GM23338 (cell line): ENCODE data around the gene NCOR2. TPM values are rescaled to one million over a fixed set of nuclear protein-coding genes. Genes with fewer than 3 reads are reported as not detected.

Experiments
- ATAC-seq: fragments of 200-7000 bp; cut with Tn5 transposase; 3 replicates; pipeline ENCODE4 v1.9.1; 2020
- DNase-seq: peaks from one replicate; pipeline ENCODE4 v3.0.0-alpha.2; 2015; ENCODE audit warnings: low spot score
- H2AFZ ChIP-seq: fragments of 200-600 bp; sonication (generic); 2 replicates; pipeline ENCODE4 v1.8.0; 2016; ENCODE audit warnings: antibody characterized with exemption, mild to moderate bottlenecking, moderate library complexity
- H3F3A ChIP-seq: fragments of 200-600 bp; sonication (generic); replicated peaks from 2 replicates; pipeline ENCODE4 v1.8.0; 2017; ENCODE audit warnings: antibody characterized with exemption, mixed run types, low read depth
- H3K27ac ChIP-seq: fragments of 200-600 bp; sonication (generic); 2 replicates; pipeline ENCODE4 v1.6.1; 2016; ENCODE audit warnings: low read depth
- H3K27me3 ChIP-seq: fragments of 200-600 bp; sonication (generic); 2 replicates; pipeline ENCODE4 v1.8.0; 2016; ENCODE audit warnings: mild to moderate bottlenecking, mixed run types, moderate library complexity; ENCODE audit not compliant: insufficient read depth
- H3K36me3 ChIP-seq: fragments of 200-600 bp; sonication (generic); 2 replicates; pipeline ENCODE4 v1.8.0; 2016; ENCODE audit warnings: mild to moderate bottlenecking; ENCODE audit not compliant: insufficient read depth
- H3K4me1 ChIP-seq: fragments of 200-600 bp; sonication (generic); 2 replicates; pipeline ENCODE4 v1.8.0; 2016; ENCODE audit warnings: mild to moderate bottlenecking, moderate library complexity; ENCODE audit not compliant: insufficient read depth
- H3K4me2 ChIP-seq: fragments of 200-600 bp; sonication (generic); 2 replicates; pipeline ENCODE4 v1.7.1; 2017; ENCODE audit warnings: mixed run types
- H3K4me3 ChIP-seq: fragments of 200-600 bp; sonication (generic); 2 replicates; pipeline ENCODE4 v1.6.1; 2016; ENCODE audit warnings: mixed run types
- H3K79me2 ChIP-seq: fragments of 200-600 bp; sonication (generic); replicated peaks from 2 replicates; pipeline ENCODE4 v1.8.0; 2017; ENCODE audit warnings: mild to moderate bottlenecking; ENCODE audit not compliant: insufficient read depth
- H3K9me2 ChIP-seq: fragments of 200-600 bp; sonication (generic); 2 replicates; pipeline ENCODE4 v1.8.0; 2017; ENCODE audit not compliant: insufficient read depth
- H4K20me1 ChIP-seq: fragments of 200-600 bp; sonication (generic); replicated peaks from 2 replicates; pipeline ENCODE4 v1.8.0; 2017; ENCODE audit warnings: mild to moderate bottlenecking; ENCODE audit not compliant: insufficient read depth
- H3K27ac Mint-ChIP-seq: 2 replicates; pipeline ENCODE4 v1.8.0; 2020; ENCODE audit warnings: inconsistent platforms, mild to moderate bottlenecking, moderate library complexity, mixed read lengths
- H3K27me3 Mint-ChIP-seq: 3 replicates; pipeline ENCODE4 v1.8.0; 2022; ENCODE audit warnings: low read depth, mild to moderate bottlenecking, moderate library complexity, mixed read lengths, inconsistent platforms; ENCODE audit not compliant: insufficient read depth, poor library complexity
- H3K36me3 Mint-ChIP-seq: 3 replicates; pipeline ENCODE4 v1.8.0; 2021; ENCODE audit warnings: low read depth, mild to moderate bottlenecking, inconsistent platforms, moderate library complexity, mixed read lengths
- H3K4me1 Mint-ChIP-seq: 3 replicates; pipeline ENCODE4 v1.8.0; 2020; ENCODE audit warnings: mild to moderate bottlenecking, inconsistent platforms, mixed read lengths
- H3K4me3 Mint-ChIP-seq: 3 replicates; pipeline ENCODE4 v1.8.0; 2021; ENCODE audit warnings: moderate library complexity, mild to moderate bottlenecking, inconsistent platforms, mixed read lengths
- H3K9me3 Mint-ChIP-seq: 3 replicates; pipeline ENCODE4 v1.8.0; 2020; ENCODE audit warnings: moderate library complexity, mild to moderate bottlenecking, inconsistent platforms, mixed read lengths
- CREB1 ChIP-seq: fragments of 250-450 bp; sonication (Bioruptor Pico); IDR thresholded peaks from 2 replicates; pipeline ENCODE4 v1.5.0; 2020; ENCODE audit warnings: low read depth, mild to moderate bottlenecking, moderate library complexity
- EZH2phosphoT487 ChIP-seq: fragments of 200-600 bp; sonication (generic); IDR thresholded peaks from one replicate; pipeline ENCODE4 v1.8.1; 2018; ENCODE audit warnings: antibody characterized with exemption; ENCODE audit not compliant: unreplicated experiment
- JUNB ChIP-seq: IDR thresholded peaks from one replicate; pipeline ENCODE4 v1.6.1; 2016; ENCODE audit warnings: antibody characterized with exemption; ENCODE audit not compliant: unreplicated experiment
- NANOG ChIP-seq: IDR thresholded peaks from 2 replicates; pipeline ENCODE4 v1.6.1; 2016; ENCODE audit warnings: antibody characterized with exemption, borderline replicate concordance
- STAT1 ChIP-seq: IDR thresholded peaks from one replicate; pipeline ENCODE4 v1.6.1; 2016; ENCODE audit warnings: antibody characterized with exemption; ENCODE audit not compliant: unreplicated experiment
- ZNF114 ChIP-seq: fragments of 250-450 bp; sonication (Bioruptor Pico); IDR thresholded peaks from 2 replicates; pipeline ENCODE4 v1.5.0; 2020; ENCODE audit warnings: mild to moderate bottlenecking, moderate library complexity
- polyA plus RNA-seq: library from polyadenylated mRNA; unstranded; fragments of >200 nt; fragmentation: Nextera tagmentation; extraction: Ambion mirVana; gene quantifications from 2 replicates; pipeline ENCODE4 v1.2.1, GENCODE V29; 2016
- total RNA-seq: library from RNA; depleted of rRNA; stranded (reverse); fragments of >200 nt; shearing (Covaris generic); gene quantifications from 2 replicates; pipeline ENCODE4 v1.2.3, GENCODE V29; 2014
- TF ChIP-seq, protein P1 (sequence below): IDR thresholded peaks from 2 replicates; pipeline ENCODE4 v1.6.1; 2016; ENCODE audit warnings: antibody characterized with exemption
- TF ChIP-seq, protein P2 (sequence below): fragments of 250-450 bp; sonication (Bioruptor Pico); IDR thresholded peaks from 2 replicates; pipeline ENCODE4 v1.5.0; 2020; ENCODE audit warnings: mild to moderate bottlenecking, moderate library complexity

Gene NCOR2
- total and polyA plus RNA-seq, 2 experiments from 2014 or later: 69.6 to 190 TPM

GRCh38 chr12:124530637-124531263, 36.7 kb downstream of the NCOR2 start:
- peaks cover 31% of the 10 kb centered on the region for H4K20me1 ChIP-seq
- H3K27me3 Mint-ChIP-seq: peaks cover 19% of the 10 kb centered on the region
- H3K27ac Mint-ChIP-seq: peak overlapping the region; percentile 18; the same call in 1 of the 2 replicates
- H3K4me3 ChIP-seq: no peak overlapping the region
- H3K4me3 Mint-ChIP-seq: no peak overlapping the region
- no peak overlapping the region for H3K27ac ChIP-seq
- H3K36me3 Mint-ChIP-seq: peaks cover 40% of the 10 kb centered on the region
- no peaks in the 10 kb centered on the region for H3K36me3 ChIP-seq
- DNase-seq (no peak), ATAC-seq (no peak)
- H3K79me2 ChIP-seq: peaks cover 97% of the 10 kb centered on the region
- no peaks in the 10 kb centered on the region for H3K9me2 ChIP-seq
- H3K4me1 Mint-ChIP-seq: peaks cover 30% of the 10 kb centered on the region
- peaks cover 19% of the 10 kb centered on the region; the same call in 1 of the 2 replicates for H3K4me1 ChIP-seq
- no peak overlapping the region for H2AFZ ChIP-seq
- 0 out of 2 replicates have a peak, but pooled peaks cover 3% of the 10 kb centered on the region for H3F3A ChIP-seq
- no peak overlapping the region for H3K4me2 ChIP-seq
- H3K9me3 Mint-ChIP-seq: peaks cover 6% of the 10 kb centered on the region; the same call in 2 of the 3 replicates
- TF ChIP-seq ZNF114: no peak
- no peak for TF ChIP-seq NANOG
- TF ChIP-seq JUNB: no peak
- no peak for TF ChIP-seq EZH2phosphoT487
- no peak for TF ChIP-seq STAT1
- no peak for TF ChIP-seq CREB1 (CRISPR knock-in tag)
- TF ChIP-seq, protein P1, sequence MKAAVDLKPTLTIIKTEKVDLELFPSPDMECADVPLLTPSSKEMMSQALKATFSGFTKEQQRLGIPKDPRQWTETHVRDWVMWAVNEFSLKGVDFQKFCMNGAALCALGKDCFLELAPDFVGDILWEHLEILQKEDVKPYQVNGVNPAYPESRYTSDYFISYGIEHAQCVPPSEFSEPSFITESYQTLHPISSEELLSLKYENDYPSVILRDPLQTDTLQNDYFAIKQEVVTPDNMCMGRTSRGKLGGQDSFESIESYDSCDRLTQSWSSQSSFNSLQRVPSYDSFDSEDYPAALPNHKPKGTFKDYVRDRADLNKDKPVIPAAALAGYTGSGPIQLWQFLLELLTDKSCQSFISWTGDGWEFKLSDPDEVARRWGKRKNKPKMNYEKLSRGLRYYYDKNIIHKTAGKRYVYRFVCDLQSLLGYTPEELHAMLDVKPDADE: no peak
- TF ChIP-seq, protein P2, sequence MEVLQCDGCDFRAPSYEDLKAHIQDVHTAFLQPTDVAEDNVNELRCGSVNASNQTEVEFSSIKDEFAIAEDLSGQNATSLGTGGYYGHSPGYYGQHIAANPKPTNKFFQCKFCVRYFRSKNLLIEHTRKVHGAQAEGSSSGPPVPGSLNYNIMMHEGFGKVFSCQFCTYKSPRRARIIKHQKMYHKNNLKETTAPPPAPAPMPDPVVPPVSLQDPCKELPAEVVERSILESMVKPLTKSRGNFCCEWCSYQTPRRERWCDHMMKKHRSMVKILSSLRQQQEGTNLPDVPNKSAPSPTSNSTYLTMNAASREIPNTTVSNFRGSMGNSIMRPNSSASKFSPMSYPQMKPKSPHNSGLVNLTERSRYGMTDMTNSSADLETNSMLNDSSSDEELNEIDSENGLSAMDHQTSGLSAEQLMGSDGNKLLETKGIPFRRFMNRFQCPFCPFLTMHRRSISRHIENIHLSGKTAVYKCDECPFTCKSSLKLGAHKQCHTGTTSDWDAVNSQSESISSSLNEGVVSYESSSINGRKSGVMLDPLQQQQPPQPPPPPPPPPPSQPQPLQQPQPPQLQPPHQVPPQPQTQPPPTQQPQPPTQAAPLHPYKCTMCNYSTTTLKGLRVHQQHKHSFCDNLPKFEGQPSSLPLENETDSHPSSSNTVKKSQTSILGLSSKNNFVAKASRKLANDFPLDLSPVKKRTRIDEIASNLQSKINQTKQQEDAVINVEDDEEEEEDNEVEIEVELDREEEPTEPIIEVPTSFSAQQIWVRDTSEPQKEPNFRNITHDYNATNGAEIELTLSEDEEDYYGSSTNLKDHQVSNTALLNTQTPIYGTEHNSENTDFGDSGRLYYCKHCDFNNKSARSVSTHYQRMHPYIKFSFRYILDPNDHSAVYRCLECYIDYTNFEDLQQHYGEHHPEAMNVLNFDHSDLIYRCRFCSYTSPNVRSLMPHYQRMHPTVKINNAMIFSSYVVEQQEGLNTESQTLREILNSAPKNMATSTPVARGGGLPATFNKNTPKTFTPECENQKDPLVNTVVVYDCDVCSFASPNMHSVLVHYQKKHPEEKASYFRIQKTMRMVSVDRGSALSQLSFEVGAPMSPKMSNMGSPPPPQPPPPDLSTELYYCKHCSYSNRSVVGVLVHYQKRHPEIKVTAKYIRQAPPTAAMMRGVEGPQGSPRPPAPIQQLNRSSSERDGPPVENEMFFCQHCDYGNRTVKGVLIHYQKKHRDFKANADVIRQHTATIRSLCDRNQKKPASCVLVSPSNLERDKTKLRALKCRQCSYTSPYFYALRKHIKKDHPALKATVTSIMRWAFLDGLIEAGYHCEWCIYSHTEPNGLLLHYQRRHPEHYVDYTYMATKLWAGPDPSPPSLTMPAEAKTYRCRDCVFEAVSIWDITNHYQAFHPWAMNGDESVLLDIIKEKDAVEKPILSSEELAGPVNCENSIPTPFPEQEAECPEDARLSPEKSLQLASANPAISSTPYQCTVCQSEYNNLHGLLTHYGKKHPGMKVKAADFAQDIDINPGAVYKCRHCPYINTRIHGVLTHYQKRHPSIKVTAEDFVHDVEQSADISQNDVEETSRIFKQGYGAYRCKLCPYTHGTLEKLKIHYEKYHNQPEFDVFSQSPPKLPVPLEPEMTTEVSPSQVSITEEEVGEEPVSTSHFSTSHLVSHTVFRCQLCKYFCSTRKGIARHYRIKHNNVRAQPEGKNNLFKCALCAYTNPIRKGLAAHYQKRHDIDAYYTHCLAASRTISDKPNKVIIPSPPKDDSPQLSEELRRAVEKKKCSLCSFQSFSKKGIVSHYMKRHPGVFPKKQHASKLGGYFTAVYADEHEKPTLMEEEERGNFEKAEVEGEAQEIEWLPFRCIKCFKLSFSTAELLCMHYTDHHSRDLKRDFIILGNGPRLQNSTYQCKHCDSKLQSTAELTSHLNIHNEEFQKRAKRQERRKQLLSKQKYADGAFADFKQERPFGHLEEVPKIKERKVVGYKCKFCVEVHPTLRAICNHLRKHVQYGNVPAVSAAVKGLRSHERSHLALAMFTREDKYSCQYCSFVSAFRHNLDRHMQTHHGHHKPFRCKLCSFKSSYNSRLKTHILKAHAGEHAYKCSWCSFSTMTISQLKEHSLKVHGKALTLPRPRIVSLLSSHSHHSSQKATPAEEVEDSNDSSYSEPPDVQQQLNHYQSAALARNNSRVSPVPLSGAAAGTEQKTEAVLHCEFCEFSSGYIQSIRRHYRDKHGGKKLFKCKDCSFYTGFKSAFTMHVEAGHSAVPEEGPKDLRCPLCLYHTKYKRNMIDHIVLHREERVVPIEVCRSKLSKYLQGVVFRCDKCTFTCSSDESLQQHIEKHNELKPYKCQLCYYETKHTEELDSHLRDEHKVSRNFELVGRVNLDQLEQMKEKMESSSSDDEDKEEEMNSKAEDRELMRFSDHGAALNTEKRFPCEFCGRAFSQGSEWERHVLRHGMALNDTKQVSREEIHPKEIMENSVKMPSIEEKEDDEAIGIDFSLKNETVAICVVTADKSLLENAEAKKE: no peak
- no peaks in the 10 kb centered on the region for H3K27me3 ChIP-seq
